Tongue (tissue), 2 donors: ENCODE data around the gene JAKMIP3. TPM values are rescaled to one million over a fixed set of nuclear protein-coding genes. Genes with fewer than 3 reads are reported as not detected.

ENCODE experiments used
- DNase-seq: peaks from one replicate; pipeline ENCODE4 v3.0.0-alpha.2; 2015
- total RNA-seq: library from RNA; depleted of rRNA; stranded (reverse); fragments of >200 nt; gene quantifications from one replicate; pipeline ENCODE4 v1.2.3, GENCODE V29; 2014

The JAKMIP3 gene
- total RNA-seq, 1 donor from 2014 or later, result 1.0 TPM

DNA sequence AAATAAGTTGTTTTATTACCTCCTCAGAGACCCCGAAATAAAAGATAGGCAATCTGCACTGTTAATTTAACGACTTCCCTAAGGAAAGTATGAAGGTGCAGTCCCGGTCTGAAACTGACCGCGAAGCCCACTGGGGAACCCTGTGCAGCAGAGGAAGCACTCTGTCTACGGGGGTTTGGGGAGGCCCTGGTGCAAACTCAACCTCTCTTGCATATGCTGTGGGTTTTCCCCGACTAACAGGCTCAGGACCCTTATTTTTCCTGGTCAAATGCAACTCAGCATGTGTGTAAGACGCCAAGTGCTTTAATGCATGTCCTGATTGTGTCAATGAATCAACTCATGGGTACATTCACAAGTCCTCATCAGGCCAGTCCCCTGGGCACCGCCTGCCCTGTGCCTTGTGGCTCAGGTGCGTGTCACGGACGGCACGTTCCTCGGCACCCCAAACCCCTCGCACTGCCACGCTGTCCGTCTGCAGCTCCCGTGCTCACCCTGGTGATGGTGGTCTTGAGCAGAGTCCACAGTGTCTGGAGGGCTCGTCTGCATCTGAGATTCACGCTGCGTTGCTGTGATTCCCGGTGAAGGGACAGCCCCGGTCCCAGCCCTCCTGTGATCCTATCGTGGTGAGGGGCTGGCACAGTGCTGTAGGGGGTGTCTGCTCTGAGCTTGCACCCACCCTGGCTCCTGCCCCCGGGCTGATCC is 33.8 kb downstream of the JAKMIP3 start:
- no peak for DNase-seq

DNA sequence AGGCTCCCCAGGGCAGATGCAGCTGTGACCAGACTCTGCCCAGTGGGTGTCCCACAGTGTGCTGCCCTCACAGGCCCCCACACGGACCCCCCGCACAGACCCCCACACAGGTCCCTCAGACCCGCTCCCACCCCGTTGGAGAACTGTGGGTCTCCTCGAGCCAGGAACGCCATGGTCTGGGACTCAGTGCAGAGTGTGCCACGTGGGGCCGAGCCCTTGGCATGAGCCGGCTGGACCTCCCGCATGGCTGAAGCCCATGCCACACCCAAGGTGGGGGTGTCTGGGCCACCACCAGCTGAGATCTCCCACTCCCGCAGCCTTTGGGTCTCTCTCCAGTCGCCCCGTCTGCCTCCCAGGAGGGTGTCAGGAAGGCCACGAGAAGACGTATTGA is 34.3 kb downstream of the JAKMIP3 start:
- DNase-seq, result no peak

- no peak for DNase-seq
Measured at GRCh38 chr10:132100556-132101349, 35.0 kb downstream of the JAKMIP3 start.

DNA sequence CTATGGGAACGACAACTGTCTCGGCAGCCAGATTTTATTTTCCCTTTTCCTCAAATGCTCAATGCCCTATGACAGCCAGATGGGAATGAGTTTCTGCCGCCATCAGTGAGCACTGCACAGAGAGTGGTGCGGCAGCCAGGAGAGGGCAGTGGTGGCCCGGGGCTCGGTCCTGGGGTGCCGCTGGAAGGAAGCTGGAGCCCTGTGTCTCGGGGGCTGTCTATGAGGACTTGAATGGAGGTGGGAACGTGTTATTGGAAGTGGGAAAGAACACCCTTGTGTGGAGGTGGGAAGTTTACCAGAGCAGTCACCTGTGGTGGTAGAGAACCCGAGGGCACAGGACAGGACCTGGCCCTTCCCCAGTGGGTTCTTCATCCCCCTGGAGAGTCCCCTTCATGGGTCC is 35.8 kb downstream of the JAKMIP3 start:
- DNase-seq, result no peak

GRCh38 chr10:132102071-132102716 is 36.4 kb downstream of the JAKMIP3 start:
- no peak for DNase-seq

- DNase-seq, result no peak
Measured at GRCh38 chr10:132102717-132103110, 37.0 kb downstream of the JAKMIP3 start.

GRCh38 chr10:132103116-132103910 is 37.6 kb downstream of the JAKMIP3 start:
- DNase-seq, result no peak

DNA sequence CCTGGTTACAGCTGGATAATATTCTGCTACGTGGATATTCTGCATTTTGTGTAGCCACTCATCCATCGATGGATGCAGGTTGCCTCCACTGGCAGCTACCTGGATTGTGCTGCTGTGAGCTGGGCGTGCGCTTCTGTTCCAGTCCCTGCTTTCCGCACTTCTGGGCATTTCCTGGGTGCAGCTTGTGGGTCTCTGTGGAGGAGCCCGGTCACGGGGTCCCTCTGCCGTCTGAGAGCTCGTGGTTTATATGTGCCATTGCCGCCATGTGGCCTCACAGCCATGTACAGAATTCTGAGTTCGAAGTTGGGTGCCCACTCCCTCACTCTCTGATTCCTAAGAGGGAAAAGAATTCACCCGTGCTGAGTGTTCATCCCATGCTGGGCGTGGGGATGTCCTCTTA is 38.3 kb downstream of the JAKMIP3 start:
- no peak for DNase-seq

- no peak for DNase-seq
Measured at GRCh38 chr10:132104471-132105301, 38.9 kb downstream of the JAKMIP3 start.

- DNase-seq, result no peak
Measured at GRCh38 chr10:132105302-132105995, 39.7 kb downstream of the JAKMIP3 start.

DNA sequence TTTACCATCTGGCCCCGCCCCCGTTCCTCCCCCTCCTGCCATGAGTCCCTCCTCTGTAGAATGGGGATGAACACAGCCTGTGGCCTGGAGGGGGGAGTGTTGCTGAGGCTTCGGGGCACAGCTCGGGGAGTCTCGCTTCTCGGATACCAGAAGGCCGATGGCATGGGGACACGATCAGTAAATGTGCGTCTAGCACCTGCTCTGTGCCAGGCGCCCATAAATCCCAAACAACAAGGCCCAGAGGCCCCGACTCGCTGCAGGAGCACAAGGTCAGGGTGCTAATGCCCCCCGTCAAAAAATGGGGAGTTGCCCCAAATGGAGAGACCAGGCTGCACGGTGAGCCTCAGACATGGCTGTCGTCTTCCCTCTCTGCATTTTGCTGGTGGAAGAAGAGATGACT is 40.7 kb downstream of the JAKMIP3 start:
- DNase-seq, result no peak

GRCh38 chr10:132107186-132107948 is 41.6 kb downstream of the JAKMIP3 start:
- peak; percentile 57 for DNase-seq

DNA sequence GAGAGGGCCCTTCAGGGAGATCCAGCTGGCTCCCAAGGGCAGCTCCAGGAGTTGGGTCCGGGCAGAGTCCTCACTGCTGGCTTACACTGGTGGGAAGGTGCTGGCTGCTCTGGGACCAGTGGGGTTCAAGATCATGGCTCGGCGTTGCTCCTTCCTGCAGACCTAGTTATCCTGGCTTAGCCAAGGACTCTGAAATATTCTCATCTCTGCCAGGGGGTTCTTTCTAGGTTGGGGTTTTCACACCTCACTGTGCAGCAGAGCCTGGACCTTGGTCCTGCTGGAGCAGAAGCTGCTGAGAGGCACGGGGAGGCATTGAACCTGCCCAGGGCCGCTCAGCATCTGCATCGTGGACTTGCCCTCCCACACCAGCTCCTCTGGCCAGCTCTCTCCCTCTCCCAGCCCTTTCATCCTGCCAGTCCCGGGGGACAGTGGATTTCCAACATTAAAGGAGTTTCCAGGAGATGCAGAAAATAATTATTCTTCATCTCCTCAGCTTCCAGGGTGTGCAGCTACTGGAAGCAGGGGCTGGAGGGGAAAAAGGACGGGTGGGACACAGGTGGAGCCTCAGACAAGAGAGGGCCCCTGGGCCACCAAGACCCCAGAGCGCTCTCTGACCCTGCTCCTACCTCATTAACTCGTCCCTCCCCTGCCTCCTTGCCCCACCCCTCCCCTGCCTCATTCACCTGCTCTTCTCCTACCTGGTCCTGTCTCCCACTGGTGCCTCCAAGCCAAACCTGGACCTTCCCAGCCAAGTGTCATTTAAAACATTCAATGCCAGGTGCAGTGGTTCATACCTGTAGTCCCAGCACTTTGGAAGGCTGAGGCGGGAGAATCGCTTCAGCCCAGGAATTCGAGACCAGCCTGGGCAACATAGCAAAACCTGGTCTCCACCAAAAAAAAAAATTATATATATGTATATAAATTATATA is 42.5 kb downstream of the JAKMIP3 start:
- no peak for DNase-seq

- DNase-seq, result peak; percentile 88
Measured at GRCh38 chr10:132109341-132110110, 43.8 kb downstream of the JAKMIP3 start.

GRCh38 chr10:132110111-132110521 is 44.4 kb downstream of the JAKMIP3 start:
- peak; percentile 66 for DNase-seq

GRCh38 chr10:132110713-132111112 is 45.0 kb downstream of the JAKMIP3 start:
- DNase-seq, result no peak

GRCh38 chr10:132111121-132111731 is 45.5 kb downstream of the JAKMIP3 start:
- DNase-seq, result no peak
